Endothelial cell of umbilical vein (primary cell): ENCODE data around the gene MCEMP1.

Experiments
- EZH2 ChIP-seq: IDR thresholded peaks from 2 replicates; pipeline ENCODE4 v1.6.1; 2012; ENCODE audit warnings: borderline replicate concordance, low read depth, mild to moderate bottlenecking, moderate library complexity, low read length, inconsistent platforms; ENCODE audit not compliant: severe bottlenecking
- FOS ChIP-seq: IDR thresholded peaks from 2 replicates; pipeline ENCODE4 v1.6.1; 2011; ENCODE audit warnings: mild to moderate bottlenecking, low read length, moderate library complexity, borderline replicate concordance; ENCODE audit not compliant: insufficient read depth
- GATA2 ChIP-seq: IDR thresholded peaks from 2 replicates; pipeline ENCODE4 v1.7.0; 2011; ENCODE audit warnings: low read depth, mild to moderate bottlenecking, moderate library complexity, mixed read lengths, low read length; ENCODE audit not compliant: insufficient read length, insufficient read depth
- MYC ChIP-seq: IDR thresholded peaks from one replicate; pipeline ENCODE4 v1.6.1; 2011; ENCODE audit warnings: mild to moderate bottlenecking, low read depth, low read length
- POLR2A ChIP-seq: IDR thresholded peaks from 2 replicates; pipeline ENCODE4 v1.6.1; 2012; ENCODE audit warnings: low read depth, mild to moderate bottlenecking, control low read depth, low read length
- POLR2AphosphoS5 ChIP-seq: IDR thresholded peaks from 2 replicates; pipeline ENCODE4 v1.6.1; 2012; ENCODE audit warnings: low read depth, mild to moderate bottlenecking, control low read depth, low read length, moderate library complexity; ENCODE audit not compliant: insufficient read depth
- TF ChIP-seq, protein P1 (sequence below), 2 donors: IDR thresholded peaks; 1 replicate in 1 of 2; 2 replicates in 1 of 2; pipeline ENCODE4 v1.5.1; 2011; ENCODE audit warnings: low read length in 2 of 2, mild to moderate bottlenecking in 2 of 2, moderate library complexity in 2 of 2, control low read depth in 1 of 2, inconsistent platforms in 1 of 2, low read depth in 1 of 2; ENCODE audit not compliant: insufficient read depth in 1 of 2; ENCODE audit errors: extremely low read depth in 1 of 2
- TF ChIP-seq, protein P2 (sequence below): IDR thresholded peaks from 2 replicates; pipeline ENCODE4 v1.6.1; 2011; ENCODE audit not compliant: insufficient read depth, insufficient read length

DNA sequence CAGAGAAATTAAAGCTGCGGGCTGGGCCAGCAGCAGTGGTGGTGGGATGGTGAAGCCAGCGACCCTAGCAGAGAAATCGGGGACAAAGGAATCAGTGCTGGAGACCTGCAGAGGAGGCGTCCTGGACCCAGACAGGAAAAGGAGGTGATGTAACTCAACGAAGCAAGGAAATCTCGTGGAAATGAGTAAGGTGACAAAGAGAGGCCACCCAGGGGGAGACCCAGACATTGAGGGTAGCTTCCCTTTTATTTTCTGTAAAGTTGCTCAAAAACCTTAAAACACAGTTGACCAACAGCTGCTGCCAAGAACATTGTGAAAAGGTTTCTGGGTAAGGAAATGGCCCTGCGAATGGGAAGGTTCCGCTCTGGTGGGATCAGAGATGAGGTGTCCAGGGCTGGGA lies 21.3 kb upstream of the MCEMP1 start:
- no peak for TF ChIP-seq EZH2
- TF ChIP-seq POLR2A, result no peak
- TF ChIP-seq, protein P1, sequence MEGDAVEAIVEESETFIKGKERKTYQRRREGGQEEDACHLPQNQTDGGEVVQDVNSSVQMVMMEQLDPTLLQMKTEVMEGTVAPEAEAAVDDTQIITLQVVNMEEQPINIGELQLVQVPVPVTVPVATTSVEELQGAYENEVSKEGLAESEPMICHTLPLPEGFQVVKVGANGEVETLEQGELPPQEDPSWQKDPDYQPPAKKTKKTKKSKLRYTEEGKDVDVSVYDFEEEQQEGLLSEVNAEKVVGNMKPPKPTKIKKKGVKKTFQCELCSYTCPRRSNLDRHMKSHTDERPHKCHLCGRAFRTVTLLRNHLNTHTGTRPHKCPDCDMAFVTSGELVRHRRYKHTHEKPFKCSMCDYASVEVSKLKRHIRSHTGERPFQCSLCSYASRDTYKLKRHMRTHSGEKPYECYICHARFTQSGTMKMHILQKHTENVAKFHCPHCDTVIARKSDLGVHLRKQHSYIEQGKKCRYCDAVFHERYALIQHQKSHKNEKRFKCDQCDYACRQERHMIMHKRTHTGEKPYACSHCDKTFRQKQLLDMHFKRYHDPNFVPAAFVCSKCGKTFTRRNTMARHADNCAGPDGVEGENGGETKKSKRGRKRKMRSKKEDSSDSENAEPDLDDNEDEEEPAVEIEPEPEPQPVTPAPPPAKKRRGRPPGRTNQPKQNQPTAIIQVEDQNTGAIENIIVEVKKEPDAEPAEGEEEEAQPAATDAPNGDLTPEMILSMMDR (IDR thresholded peaks at IDR 0.05; ENCODE audit: extremely low read depth in 1 of 2, insufficient read depth in 1 of 2, low read depth in 1 of 2, low read length in 2 of 2), result no peak
- no peak for TF ChIP-seq POLR2AphosphoS5
- TF ChIP-seq MYC, result no peak
- no peak for TF ChIP-seq GATA2
- TF ChIP-seq, protein P2, sequence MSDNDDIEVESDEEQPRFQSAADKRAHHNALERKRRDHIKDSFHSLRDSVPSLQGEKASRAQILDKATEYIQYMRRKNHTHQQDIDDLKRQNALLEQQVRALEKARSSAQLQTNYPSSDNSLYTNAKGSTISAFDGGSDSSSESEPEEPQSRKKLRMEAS, result no peak
- TF ChIP-seq FOS, result no peak
